Measurements from ENCODE around the gene RPS21.

GRCh38 chr20:62386383-62387218 lies at the start of gene RPS21:
- TF ChIP-seq POLR2A (IDR thresholded peaks at IDR 0.05; ENCODE audit: low read length): peak; percentile 93
- TF ChIP-seq GATA1 (IDR thresholded peaks at IDR 0.05; ENCODE audit: low read depth, low read length): no peak
